Effector memory CD8-positive, alpha-beta T cell (primary cell): ENCODE data around the gene EMC9.

Experiments used
- ATAC-seq: fragments of 150-1000 bp; cut with Tn5 transposase; replicated peaks from 2 replicates; pipeline ENCODE4 v1.10.0; 2021; ENCODE audit warnings: mild to moderate bottlenecking, moderate library complexity
- DNase-seq, 3 experiments: peaks; one replicate each; pipeline ENCODE4 v3.0.0; 2021
- H3K27ac Mint-ChIP-seq, 2 donors: one replicate each; pipeline ENCODE4 v1.8.0; 2022; ENCODE audit warnings: mild to moderate bottlenecking in 2 of 2, mixed read lengths in 2 of 2, moderate library complexity in 2 of 2
- H3K27me3 Mint-ChIP-seq, 2 donors: one replicate each; pipeline ENCODE4 v1.8.0; 2022; ENCODE audit warnings: mixed read lengths in 2 of 2
- H3K36me3 Mint-ChIP-seq: one replicate; pipeline ENCODE4 v1.8.0; 2022; ENCODE audit warnings: mild to moderate bottlenecking, moderate library complexity, mixed read lengths; ENCODE audit not compliant: insufficient read depth
- H3K4me1 Mint-ChIP-seq, 2 donors: one replicate each; pipeline ENCODE4 v1.8.0; 2022; ENCODE audit warnings: low read depth in 2 of 2, mixed read lengths in 2 of 2
- H3K4me3 Mint-ChIP-seq, 2 donors: one replicate each; pipeline ENCODE4 v1.8.0; 2022; ENCODE audit warnings: mild to moderate bottlenecking in 2 of 2, mixed read lengths in 2 of 2, moderate library complexity in 2 of 2
- H3K9me3 Mint-ChIP-seq, 2 donors: one replicate each; pipeline ENCODE4 v1.8.0; 2022; ENCODE audit warnings: mixed read lengths in 2 of 2

Gene EMC9

DNA sequence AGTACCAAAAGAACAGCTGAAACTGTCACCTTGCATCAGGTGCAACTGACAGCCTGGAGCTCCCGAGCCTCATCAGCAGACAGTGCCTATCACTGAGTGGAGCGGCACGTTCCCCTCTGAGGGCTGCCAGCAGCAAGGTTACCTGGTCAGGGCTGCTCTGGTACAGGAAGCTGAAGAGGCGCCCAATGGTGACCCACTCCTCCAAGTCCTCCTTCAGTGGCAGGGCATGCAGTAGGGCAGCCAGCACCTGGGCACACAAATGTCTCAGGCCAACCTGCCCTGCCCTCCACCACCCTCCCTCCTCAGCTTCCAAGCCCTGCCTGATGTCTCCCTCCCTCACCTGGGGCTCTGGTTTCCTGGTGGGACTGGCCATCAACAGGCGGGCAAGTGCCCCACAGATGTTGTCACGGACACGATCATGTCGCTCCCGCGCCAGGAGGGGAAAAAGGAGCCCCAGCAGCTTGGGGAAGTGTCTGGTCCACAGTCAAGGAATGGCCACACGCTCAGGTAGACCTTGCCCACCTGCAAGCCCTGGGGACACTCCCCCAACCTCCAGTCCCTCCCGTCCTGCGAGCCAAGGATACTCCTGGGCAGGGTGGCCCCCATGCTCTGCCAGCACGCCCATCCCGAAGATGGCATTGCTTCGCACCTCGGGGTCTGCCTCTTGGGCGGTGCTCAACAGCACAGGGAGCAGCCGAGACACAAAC lies 40.1 kb upstream of the EMC9 start:
- DNase-seq (no peak), ATAC-seq (no peak)
- H3K27ac Mint-ChIP-seq, result peak overlapping the region; percentile 71 to 82
- peaks cover 4 to 7% of the 10 kb centered on the region in 2 donors for H3K4me1 Mint-ChIP-seq
- H3K9me3 Mint-ChIP-seq, result no peaks in the 10 kb centered on the region
- H3K36me3 Mint-ChIP-seq, result peaks cover 77% of the 10 kb centered on the region
- no peaks in the 10 kb centered on the region for H3K27me3 Mint-ChIP-seq
- no peak overlapping the region for H3K4me3 Mint-ChIP-seq

GRCh38 chr14:24179961-24180796 lies 38.8 kb upstream of the EMC9 start:
- no peaks in the 10 kb centered on the region for H3K9me3 Mint-ChIP-seq
- ATAC-seq (no peak), DNase-seq (no peak)
- peak overlapping the region; percentile 2 to 90 for H3K27ac Mint-ChIP-seq
- no peak overlapping the region for H3K4me3 Mint-ChIP-seq
- H3K27me3 Mint-ChIP-seq, result no peaks in the 10 kb centered on the region
- H3K36me3 Mint-ChIP-seq, result peaks cover 81% of the 10 kb centered on the region
- H3K4me1 Mint-ChIP-seq, result peaks cover 6 to 10% of the 10 kb centered on the region in 2 donors

- DNase-seq, result no peak
- Mint-ChIP-seq H3K36me3 (peaks cover 79% of the 10 kb centered on the region), H3K27me3 (no peaks in the 10 kb centered on the region), H3K4me1 (peaks cover 14 to 16% of the 10 kb centered on the region in 2 donors), H3K4me3 (no peak overlapping the region), H3K9me3 (no peaks in the 10 kb centered on the region), H3K27ac (peak overlapping the region; percentile 2 to 90)
- no peak for ATAC-seq
Measured at GRCh38 chr14:24179294-24179960, 38.0 kb upstream of the EMC9 start.

DNA sequence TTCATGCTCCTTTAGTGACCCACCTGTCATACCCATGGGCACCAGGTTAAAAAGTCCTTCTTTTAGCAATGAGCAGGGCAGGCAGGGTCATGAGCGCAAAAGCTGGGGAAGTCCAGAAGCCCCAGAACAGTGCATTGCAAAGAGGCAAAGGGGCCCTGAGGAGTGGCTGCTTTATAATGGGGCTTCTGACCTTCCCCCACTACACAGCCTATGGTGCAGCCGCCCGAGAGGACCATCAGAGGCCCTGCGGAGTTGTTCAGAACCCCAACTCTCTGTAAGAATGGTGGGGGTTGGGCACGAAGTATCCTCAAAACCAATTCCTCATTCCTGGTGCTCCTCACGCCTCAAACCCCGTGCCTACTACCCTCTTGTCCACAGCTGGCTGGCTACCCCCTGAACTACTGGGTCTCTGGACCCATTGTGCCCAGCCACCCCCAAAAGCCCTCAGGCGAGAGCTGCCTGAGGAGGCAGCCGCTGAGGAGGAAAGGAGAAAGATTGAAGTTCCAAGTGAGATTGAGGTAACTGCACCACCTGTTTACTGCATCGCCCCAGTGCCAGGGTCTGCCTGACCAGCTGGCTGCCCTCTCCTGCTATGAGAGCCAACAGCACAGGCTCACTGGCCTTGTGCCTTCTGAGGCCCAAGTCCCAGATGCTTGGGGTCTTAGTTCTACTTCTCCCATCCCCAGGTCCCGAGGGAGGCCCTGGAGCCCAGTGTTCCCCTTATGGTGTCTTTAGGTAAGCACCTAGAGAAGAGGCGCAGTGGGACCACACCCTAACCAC lies 37.2 kb upstream of the EMC9 start:
- peaks cover 73% of the 10 kb centered on the region for H3K36me3 Mint-ChIP-seq

GRCh38 chr14:24177891-24178290 lies 36.5 kb upstream of the EMC9 start:
- ATAC-seq (no peak), DNase-seq (no peak)
- Mint-ChIP-seq H3K4me1 (peaks cover 14 to 22% of the 10 kb centered on the region in 2 donors), H3K36me3 (peaks cover 70% of the 10 kb centered on the region), H3K27ac (peak overlapping the region in 1 of 2 donors; percentile 96), H3K9me3 (no peaks in the 10 kb centered on the region), H3K27me3 (no peaks in the 10 kb centered on the region), H3K4me3 (no peak overlapping the region)

More for the DNA sequence above, 37.2 kb upstream of the EMC9 start:
- H3K4me1 Mint-ChIP-seq, result peaks cover 14 to 18% of the 10 kb centered on the region in 2 donors
- H3K27me3 Mint-ChIP-seq, result no peaks in the 10 kb centered on the region
- no peak overlapping the region for H3K4me3 Mint-ChIP-seq
- peak overlapping the region in 1 of 2 donors; percentile 96 for H3K27ac Mint-ChIP-seq
- no peak for ATAC-seq
- DNase-seq, result no peak
- H3K9me3 Mint-ChIP-seq, result no peaks in the 10 kb centered on the region

- Mint-ChIP-seq H3K27me3 (no peaks in the 10 kb centered on the region), H3K27ac (peak overlapping the region in 1 of 2 donors; percentile 96), H3K4me1 (peaks cover 14 to 25% of the 10 kb centered on the region in 2 donors), H3K4me3 (no peak overlapping the region), H3K9me3 (no peaks in the 10 kb centered on the region), H3K36me3 (peaks cover 70% of the 10 kb centered on the region)
- DNase-seq, result no peak
- no peak for ATAC-seq
Measured at GRCh38 chr14:24177041-24177825, 35.8 kb upstream of the EMC9 start.

DNA sequence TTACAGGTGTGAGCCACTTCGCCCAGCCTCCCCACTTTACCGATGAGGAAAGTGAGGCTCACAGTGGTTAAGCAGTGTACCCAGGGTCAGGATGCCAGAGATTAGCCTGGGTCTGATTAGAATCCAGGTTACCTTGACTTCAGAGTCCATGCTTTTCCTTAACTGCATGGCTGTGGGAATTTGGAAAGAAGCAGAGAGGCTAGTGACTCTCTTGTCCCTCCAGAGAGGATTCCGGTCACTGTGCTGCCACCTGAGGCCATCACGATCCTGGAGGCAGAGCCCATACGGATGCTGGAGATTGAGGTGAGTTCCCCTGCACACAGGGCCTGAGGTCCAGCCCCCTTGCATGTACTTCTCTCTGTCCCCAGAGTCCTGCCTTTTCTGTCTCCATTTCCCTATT lies 35.2 kb upstream of the EMC9 start:
- Mint-ChIP-seq H3K9me3 (no peaks in the 10 kb centered on the region), H3K27ac (peak overlapping the region in 1 of 2 donors; percentile 96), H3K27me3 (no peaks in the 10 kb centered on the region), H3K4me1 (peaks cover 19 to 26% of the 10 kb centered on the region in 2 donors), H3K36me3 (peaks cover 70% of the 10 kb centered on the region), H3K4me3 (no peak overlapping the region)
- no peak for ATAC-seq
- DNase-seq, result no peak

DNA sequence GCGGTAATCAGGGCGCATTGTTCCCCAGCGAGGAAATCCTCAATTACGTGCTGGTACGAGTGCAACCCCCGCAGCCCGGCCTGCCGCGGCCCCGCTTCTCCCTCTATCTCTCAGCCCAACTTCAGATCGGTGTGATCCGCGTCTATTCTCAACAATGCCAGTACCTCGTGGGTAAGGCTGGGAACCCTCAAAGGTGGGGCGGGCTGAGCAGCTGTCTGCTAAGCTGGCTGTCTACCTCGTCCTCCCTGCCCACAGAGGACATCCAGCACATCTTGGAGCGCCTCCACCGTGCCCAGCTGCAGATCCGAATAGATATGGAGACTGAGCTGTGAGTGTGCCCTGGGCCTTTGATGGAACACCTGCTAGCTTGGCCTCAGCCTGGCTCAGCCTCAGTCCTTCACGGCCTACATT lies 31.5 kb upstream of the EMC9 start:
- no peaks in the 10 kb centered on the region for H3K27me3 Mint-ChIP-seq
- H3K4me1 Mint-ChIP-seq, result peaks cover 23 to 35% of the 10 kb centered on the region in 2 donors
- DNase-seq (no peak), ATAC-seq (no peak)
- peak overlapping the region; percentile 87 to 96 for H3K27ac Mint-ChIP-seq
- H3K36me3 Mint-ChIP-seq, result peaks cover 68% of the 10 kb centered on the region
- H3K4me3 Mint-ChIP-seq, result peak overlapping the region; percentile 63 to 93
- H3K9me3 Mint-ChIP-seq, result no peaks in the 10 kb centered on the region

GRCh38 chr14:24172261-24172860 lies 31.0 kb upstream of the EMC9 start:
- Mint-ChIP-seq H3K27ac (peak overlapping the region; percentile 87 to 96), H3K4me1 (peaks cover 23 to 38% of the 10 kb centered on the region in 2 donors), H3K36me3 (peaks cover 70% of the 10 kb centered on the region), H3K27me3 (no peaks in the 10 kb centered on the region), H3K9me3 (no peaks in the 10 kb centered on the region), H3K4me3 (peak overlapping the region; percentile 83 to 93)
- ATAC-seq (no peak), DNase-seq (no peak)

- Mint-ChIP-seq H3K4me1 (peaks cover 23 to 36% of the 10 kb centered on the region in 2 donors), H3K36me3 (peaks cover 77% of the 10 kb centered on the region), H3K9me3 (no peaks in the 10 kb centered on the region), H3K27me3 (no peaks in the 10 kb centered on the region), H3K4me3 (peak within 1 kb of the TSS; percentile 83 to 93), H3K27ac (peak within 1 kb of the TSS; percentile 87 to 96)
- DNase-seq (peak; percentile 73 to 78 (median 77)), ATAC-seq (peak; percentile 87)
Measured at GRCh38 chr14:24171422-24172260, 30.2 kb upstream of the EMC9 start, which contains the start of gene REC8. TSS of gene REC8 (plus strand) at chr14:24172080. CDS start at chr14:24172553, 473 bp downstream.

DNA sequence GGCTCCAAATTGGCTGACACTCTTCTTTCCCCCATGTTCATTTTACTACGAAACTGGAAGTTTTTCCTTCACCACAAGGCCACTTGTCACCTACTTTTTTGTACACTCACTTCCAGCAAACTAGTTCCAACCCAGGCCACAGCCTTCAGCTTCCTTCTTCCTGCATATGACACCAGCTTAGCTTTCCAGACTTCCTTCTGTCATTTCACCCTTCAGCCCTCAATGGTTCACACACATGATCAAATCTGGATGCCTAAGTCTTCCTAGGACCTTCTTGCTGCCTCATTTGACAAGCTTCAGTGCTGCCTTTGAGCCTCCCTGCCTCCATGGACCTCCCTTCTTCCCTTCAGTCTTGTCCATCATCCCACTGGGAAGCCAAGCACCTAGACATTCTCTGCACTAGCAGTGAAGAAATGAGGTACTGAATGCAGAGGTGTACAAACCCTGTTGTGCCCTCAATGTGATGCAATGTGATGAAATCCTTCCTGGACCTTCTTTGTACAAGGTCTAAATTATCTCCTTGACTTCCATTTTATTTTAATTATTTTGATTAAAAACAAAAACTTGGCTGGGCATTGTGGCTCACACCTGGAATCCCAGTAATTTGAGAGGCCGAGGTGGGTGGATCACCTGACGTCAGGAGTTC lies 26.2 kb upstream of the EMC9 start:
- no peak for DNase-seq
- Mint-ChIP-seq H3K4me1 (peaks cover 38 to 42% of the 10 kb centered on the region in 2 donors), H3K27ac (peak overlapping the region; percentile 6 to 35), H3K9me3 (no peaks in the 10 kb centered on the region), H3K4me3 (no peak overlapping the region), H3K27me3 (no peaks in the 10 kb centered on the region), H3K36me3 (peaks cover 92% of the 10 kb centered on the region)
- ATAC-seq, result no peak
